ENCODE results near the gene ABCC11. TPM values are rescaled to one million over a fixed set of nuclear protein-coding genes. Genes with fewer than 3 reads are reported as not detected.

ABCC11 gene
- total RNA-seq, 2 donors from 2014 or later = 1.5 TPM

GRCh38 chr16:48291303-48291702, 44.0 kb upstream of the ABCC11 start:
- peaks cover 3% of the 10 kb centered on the region for H3K4me1 ChIP-seq (replicated peaks)
- H3K27ac ChIP-seq = peak overlapping the region in 1 of 2 donors; percentile 31
- no peak for DNase-seq (ENCODE audit: low spot score)
- no peak overlapping the region for H3K4me3 ChIP-seq
- no peaks in the 10 kb centered on the region for H3K27me3 ChIP-seq (replicated peaks; ENCODE audit: insufficient read depth)
- no peaks in the 10 kb centered on the region for H3K9me3 ChIP-seq
- 85% methylated on average over 3 of the region's 3 CpGs for WGBS
- TF ChIP-seq POLR2A (IDR thresholded peaks at IDR 0.05) = no peak
- TF ChIP-seq POLR2AphosphoS5 (IDR thresholded peaks at IDR 0.05) = no peak
- TF ChIP-seq CTCF (IDR thresholded peaks at IDR 0.05) = no peak
- intact Hi-C loops (cut with DNase I) = no loop called here
- H3K36me3 ChIP-seq = no peaks in the 10 kb centered on the region

- no peak for DNase-seq (ENCODE audit: low spot score)
- no peaks in the 10 kb centered on the region for H3K36me3 ChIP-seq
- TF ChIP-seq POLR2AphosphoS5 (IDR thresholded peaks at IDR 0.05) (no peak), POLR2A (IDR thresholded peaks at IDR 0.05) (no peak), CTCF (IDR thresholded peaks at IDR 0.05) (no peak)
- no peaks in the 10 kb centered on the region for H3K27me3 ChIP-seq (replicated peaks; ENCODE audit: insufficient read depth)
- intact Hi-C loops (cut with DNase I) = no loop called here
- H3K4me3 ChIP-seq = no peak overlapping the region
- no peaks in the 10 kb centered on the region for H3K9me3 ChIP-seq
- no peak overlapping the region for H3K27ac ChIP-seq
- H3K4me1 ChIP-seq (replicated peaks) = no peaks in the 10 kb centered on the region
Measured at GRCh38 chr16:48287239-48287638, 39.9 kb upstream of the ABCC11 start.

- TF ChIP-seq CTCF (IDR thresholded peaks at IDR 0.05) (no peak), POLR2AphosphoS5 (IDR thresholded peaks at IDR 0.05) (peak; percentile 5)
- intact Hi-C loops (cut with DNase I) = no loop called here
- no peak overlapping the region for H3K4me3 ChIP-seq
Measured at GRCh38 chr16:48284772-48285409, 37.6 kb upstream of the ABCC11 start.

GRCh38 chr16:48282636-48283263, 35.4 kb upstream of the ABCC11 start:
- no peaks in the 10 kb centered on the region for H3K9me3 ChIP-seq
- intact Hi-C loops (cut with DNase I) = no loop called here
- no peak overlapping the region for H3K4me3 ChIP-seq
- TF ChIP-seq CTCF (IDR thresholded peaks at IDR 0.05) (no peak), POLR2A (IDR thresholded peaks at IDR 0.05) (no peak), POLR2AphosphoS5 (IDR thresholded peaks at IDR 0.05) (no peak)
- H3K27me3 ChIP-seq (replicated peaks; ENCODE audit: insufficient read depth) = no peaks in the 10 kb centered on the region
- 69% methylated on average over 2 of the region's 2 CpGs for WGBS
- no peak for DNase-seq (ENCODE audit: low spot score)
- H3K4me1 ChIP-seq (replicated peaks) = no peaks in the 10 kb centered on the region
- no peaks in the 10 kb centered on the region for H3K36me3 ChIP-seq
- no peak overlapping the region for H3K27ac ChIP-seq

More at GRCh38 chr16:48284772-48285409, 37.6 kb upstream of the ABCC11 start:
- Histone ChIP-seq H3K9me3 (no peaks in the 10 kb centered on the region), H3K36me3 (no peaks in the 10 kb centered on the region), H3K4me1 (replicated peaks) (no peaks in the 10 kb centered on the region), H3K27me3 (replicated peaks; ENCODE audit: insufficient read depth) (no peaks in the 10 kb centered on the region), H3K27ac (peak overlapping the region; percentile 13 to 56)
- 69% methylated on average over 4 of the region's 4 CpGs for WGBS
- no peak for DNase-seq (ENCODE audit: low spot score)

- intact Hi-C loops (cut with DNase I) = no loop called here
Measured at GRCh38 chr16:48280546-48280945, 33.2 kb upstream of the ABCC11 start.

More at GRCh38 chr16:48280546-48280945, 33.2 kb upstream of the ABCC11 start:
- Histone ChIP-seq H3K9me3 (no peaks in the 10 kb centered on the region), H3K4me1 (replicated peaks) (no peaks in the 10 kb centered on the region), H3K27ac (no peak overlapping the region), H3K36me3 (no peaks in the 10 kb centered on the region), H3K27me3 (replicated peaks; ENCODE audit: insufficient read depth) (no peaks in the 10 kb centered on the region), H3K4me3 (no peak overlapping the region)
- WGBS = 85% methylated on average over 2 of the region's 2 CpGs
- no peak for TF ChIP-seq POLR2AphosphoS5 (IDR thresholded peaks at IDR 0.05)
- no peak for TF ChIP-seq POLR2A (IDR thresholded peaks at IDR 0.05)
- no peak for TF ChIP-seq CTCF (IDR thresholded peaks at IDR 0.05)
- no peak for DNase-seq (ENCODE audit: low spot score)

Measured in prostate gland (tissue), 2 donors.